Left lung (tissue), 10 donors: ENCODE results near the gene OSBPL1A. TPM values are rescaled to one million over a fixed set of nuclear protein-coding genes. Genes with fewer than 3 reads are reported as not detected.

Experiments used
- ATAC-seq: fragments of 200-7000 bp; cut with Tn5 transposase; one replicate; pipeline ENCODE4 v1.9.1; 2020; ENCODE audit warnings: moderate library complexity
- DNase-seq, 4 donors: peaks; one replicate each; pipeline ENCODE4 v3.0.0-alpha.2; 2013 to 2020
- H3K27ac ChIP-seq, 2 donors: fragments of 200-600 bp; sonication (generic) in 1 of 2; one replicate each; pipeline versions ENCODE4 v1.5.0 to v1.8.0; 2020 to 2021
- H3K27me3 ChIP-seq, 2 donors: fragments of 200-600 bp; sonication (generic) in 1 of 2; one replicate each; pipeline versions ENCODE4 v1.5.0 to v1.8.0; 2020 to 2021
- H3K36me3 ChIP-seq, 2 donors: fragments of 200-600 bp; sonication (generic) in 1 of 2; one replicate each; pipeline versions ENCODE4 v1.5.0 to v1.8.0; 2020 to 2021
- H3K4me1 ChIP-seq, 2 donors: fragments of 200-600 bp; one replicate each; pipeline ENCODE4 v1.8.0; 2021
- H3K4me3 ChIP-seq, 2 donors: fragments of 200-600 bp; sonication (generic) in 1 of 2; one replicate each; pipeline versions ENCODE4 v1.5.0 to v1.8.0; 2020 to 2021; ENCODE audit warnings: mild to moderate bottlenecking in 1 of 2
- H3K9me3 ChIP-seq, 2 donors: fragments of 200-600 bp; sonication (generic) in 1 of 2; one replicate each; pipeline versions ENCODE4 v1.5.0 to v1.8.0; 2020 to 2021
- intact Hi-C, 2 donors: fragments of 100-400 bp; cut with DNase I; formaldehyde crosslinking; loops; one replicate each; pipeline versions ENCODE4 v1.11.2 to v1.14.2; 2022
- polyA plus RNA-seq, 6 donors: library from polyadenylated mRNA; unstranded; fragments of 120-200 nt; gene quantifications; one replicate each; pipeline ENCODE4 v1.2.1, GENCODE V29; 2013; ENCODE audit not compliant: insufficient read length in 6 of 6
- total RNA-seq, 2 donors: library from RNA; stranded (reverse); fragmentation: NEBNext Ultra II Directional; extraction: Animal tissue kit (Norgen Biotek cat#: 25700); gene quantifications; one replicate each; pipeline ENCODE4 v1.2.1, GENCODE V29; 2021
- TF ChIP-seq, protein P1 (sequence below), 2 donors: fragments of 200-600 bp; sonication (generic) in 1 of 2; IDR thresholded peaks; one replicate each; pipeline versions ENCODE4 v1.5.0 to v1.8.0; 2021; ENCODE audit warnings: antibody characterized with exemption in 2 of 2
- donor health status: DM: no; HTN: yes; CAD: no.
- donor health status: DM: no; HTN: no; CAD: no.

OSBPL1A gene
- total and polyA plus RNA-seq, 8 donors, result 29.6 to 65.7 (median 55.1) TPM

DNA sequence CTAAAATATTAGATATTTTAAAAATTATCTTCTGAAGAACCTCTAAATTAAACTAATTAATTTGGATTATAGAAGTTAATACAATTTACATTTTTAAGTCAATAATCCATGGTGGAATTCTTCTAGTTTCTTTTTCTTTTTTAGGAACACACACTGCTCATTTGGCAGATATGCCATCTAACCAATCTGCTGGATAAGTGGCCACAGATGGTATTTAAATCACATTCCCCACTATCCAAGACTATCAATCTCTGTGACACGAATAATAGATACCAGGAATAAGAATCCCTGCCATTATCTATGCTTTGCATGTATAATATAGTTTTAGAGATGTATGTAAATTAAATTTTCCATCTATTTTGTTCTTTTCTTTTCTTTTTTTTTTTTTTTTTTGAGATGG, 200.2 kb downstream of the OSBPL1A start:
- no peak overlapping the region for H3K27ac ChIP-seq
- H3K4me1 ChIP-seq, result no peaks in the 10 kb centered on the region
- TF ChIP-seq, protein P1, sequence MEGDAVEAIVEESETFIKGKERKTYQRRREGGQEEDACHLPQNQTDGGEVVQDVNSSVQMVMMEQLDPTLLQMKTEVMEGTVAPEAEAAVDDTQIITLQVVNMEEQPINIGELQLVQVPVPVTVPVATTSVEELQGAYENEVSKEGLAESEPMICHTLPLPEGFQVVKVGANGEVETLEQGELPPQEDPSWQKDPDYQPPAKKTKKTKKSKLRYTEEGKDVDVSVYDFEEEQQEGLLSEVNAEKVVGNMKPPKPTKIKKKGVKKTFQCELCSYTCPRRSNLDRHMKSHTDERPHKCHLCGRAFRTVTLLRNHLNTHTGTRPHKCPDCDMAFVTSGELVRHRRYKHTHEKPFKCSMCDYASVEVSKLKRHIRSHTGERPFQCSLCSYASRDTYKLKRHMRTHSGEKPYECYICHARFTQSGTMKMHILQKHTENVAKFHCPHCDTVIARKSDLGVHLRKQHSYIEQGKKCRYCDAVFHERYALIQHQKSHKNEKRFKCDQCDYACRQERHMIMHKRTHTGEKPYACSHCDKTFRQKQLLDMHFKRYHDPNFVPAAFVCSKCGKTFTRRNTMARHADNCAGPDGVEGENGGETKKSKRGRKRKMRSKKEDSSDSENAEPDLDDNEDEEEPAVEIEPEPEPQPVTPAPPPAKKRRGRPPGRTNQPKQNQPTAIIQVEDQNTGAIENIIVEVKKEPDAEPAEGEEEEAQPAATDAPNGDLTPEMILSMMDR (IDR thresholded peaks at IDR 0.05), result no peak
- H3K36me3 ChIP-seq, result no peaks in the 10 kb centered on the region
- intact Hi-C loops, result no loop called here
- H3K4me3 ChIP-seq, result no peak overlapping the region
- ATAC-seq (no peak), DNase-seq (no peak)
- no peaks in the 10 kb centered on the region for H3K9me3 ChIP-seq
- H3K27me3 ChIP-seq, result no peaks in the 10 kb centered on the region

DNA sequence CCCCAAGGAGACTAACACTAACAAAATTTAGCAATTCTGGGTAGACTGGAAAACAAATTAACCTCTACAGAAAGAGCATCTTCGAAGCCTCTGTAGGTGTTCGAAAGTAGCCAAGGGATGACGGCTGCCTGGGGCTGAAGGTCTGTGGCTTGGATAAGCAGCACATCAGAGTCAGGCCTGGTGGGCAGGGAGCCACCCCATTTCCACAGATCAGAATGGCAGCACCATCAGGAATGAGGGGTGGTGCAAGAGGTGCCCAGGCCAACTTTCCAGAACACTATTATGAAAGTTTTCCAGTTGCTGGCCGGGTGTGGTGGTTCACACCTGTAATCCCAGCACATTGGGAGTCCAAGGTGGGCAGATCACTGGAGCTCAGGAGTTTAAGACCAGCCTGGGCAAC, 200.9 kb downstream of the OSBPL1A start:
- H3K36me3 ChIP-seq, result no peaks in the 10 kb centered on the region
- intact Hi-C loops, result no loop called here
- DNase-seq, result no peak
- TF ChIP-seq, protein P1 (IDR thresholded peaks at IDR 0.05), result no peak
- no peak overlapping the region for H3K27ac ChIP-seq
- no peak overlapping the region for H3K4me3 ChIP-seq
- no peaks in the 10 kb centered on the region for H3K27me3 ChIP-seq
- no peaks in the 10 kb centered on the region for H3K4me1 ChIP-seq
- ATAC-seq, result no peak
- H3K9me3 ChIP-seq, result no peaks in the 10 kb centered on the region

DNA sequence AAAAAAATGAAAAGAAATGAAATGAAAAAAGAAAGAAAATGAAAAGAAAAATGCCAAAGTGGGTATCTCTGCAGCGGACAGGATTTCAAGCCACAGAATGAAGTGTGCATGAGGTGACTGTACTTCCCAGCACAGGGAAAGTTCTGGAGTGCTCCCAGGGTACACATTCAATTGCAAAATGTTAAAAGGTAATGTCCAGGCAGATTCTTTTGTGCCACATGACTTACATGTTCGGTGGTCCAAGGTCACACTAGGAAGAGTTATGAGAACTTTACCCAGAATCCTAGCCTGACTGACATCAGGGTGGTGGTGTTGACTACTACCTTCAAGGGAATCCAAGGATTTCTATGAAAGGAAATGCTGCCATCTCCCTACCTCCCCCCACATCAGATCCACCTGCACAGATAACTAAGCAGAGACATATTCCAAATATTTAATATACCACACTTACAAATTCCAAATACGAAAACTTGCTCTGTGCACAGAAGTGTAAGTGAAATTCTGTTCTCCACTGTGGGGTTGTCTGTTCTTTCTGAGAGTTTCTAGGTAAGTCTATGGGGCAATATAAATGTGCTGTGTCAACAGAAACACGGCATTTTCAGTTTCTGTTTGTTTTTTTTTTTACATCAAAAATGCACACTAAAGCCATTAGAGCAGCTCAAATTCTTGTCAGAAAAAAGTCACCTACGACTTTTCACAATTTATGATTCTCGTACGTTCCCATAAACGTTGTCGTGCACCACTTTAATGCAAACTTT, 202.1 kb downstream of the OSBPL1A start:
- no peak for DNase-seq
- Histone ChIP-seq H3K27ac (no peak overlapping the region), H3K4me1 (no peaks in the 10 kb centered on the region), H3K9me3 (no peaks in the 10 kb centered on the region), H3K36me3 (no peaks in the 10 kb centered on the region), H3K27me3 (no peaks in the 10 kb centered on the region), H3K4me3 (no peak overlapping the region)
- intact Hi-C loops, result no loop called here
- no peak for ATAC-seq
- TF ChIP-seq, protein P1 (IDR thresholded peaks at IDR 0.05), result no peak

DNA sequence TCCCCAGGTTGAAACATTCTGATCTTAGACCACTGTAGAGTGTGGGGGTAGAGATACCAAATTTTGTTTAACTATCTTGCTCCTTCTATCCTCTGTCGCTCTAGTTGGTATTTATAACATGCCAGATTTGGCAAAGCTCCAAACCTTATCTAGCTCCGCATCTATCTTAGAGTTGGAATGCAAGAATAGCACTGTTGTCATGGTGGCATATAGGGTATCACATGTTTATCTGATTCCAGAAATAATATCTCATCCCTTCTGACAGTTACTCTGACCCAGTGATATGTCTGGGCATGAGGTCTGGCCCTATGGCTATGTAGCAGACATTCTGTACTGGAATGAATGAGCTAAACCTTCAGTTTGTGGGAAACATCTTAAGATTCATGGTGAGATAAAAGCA, 207.0 kb downstream of the OSBPL1A start:
- DNase-seq, result no peak
- TF ChIP-seq, protein P1 (IDR thresholded peaks at IDR 0.05), result no peak
- Histone ChIP-seq H3K36me3 (no peaks in the 10 kb centered on the region), H3K27ac (no peak overlapping the region), H3K4me1 (peaks cover 0 to 9% of the 10 kb centered on the region in 2 donors), H3K27me3 (no peaks in the 10 kb centered on the region), H3K4me3 (no peak overlapping the region), H3K9me3 (no peaks in the 10 kb centered on the region)
- intact Hi-C loops, result no loop called here
- ATAC-seq, result no peak

DNA sequence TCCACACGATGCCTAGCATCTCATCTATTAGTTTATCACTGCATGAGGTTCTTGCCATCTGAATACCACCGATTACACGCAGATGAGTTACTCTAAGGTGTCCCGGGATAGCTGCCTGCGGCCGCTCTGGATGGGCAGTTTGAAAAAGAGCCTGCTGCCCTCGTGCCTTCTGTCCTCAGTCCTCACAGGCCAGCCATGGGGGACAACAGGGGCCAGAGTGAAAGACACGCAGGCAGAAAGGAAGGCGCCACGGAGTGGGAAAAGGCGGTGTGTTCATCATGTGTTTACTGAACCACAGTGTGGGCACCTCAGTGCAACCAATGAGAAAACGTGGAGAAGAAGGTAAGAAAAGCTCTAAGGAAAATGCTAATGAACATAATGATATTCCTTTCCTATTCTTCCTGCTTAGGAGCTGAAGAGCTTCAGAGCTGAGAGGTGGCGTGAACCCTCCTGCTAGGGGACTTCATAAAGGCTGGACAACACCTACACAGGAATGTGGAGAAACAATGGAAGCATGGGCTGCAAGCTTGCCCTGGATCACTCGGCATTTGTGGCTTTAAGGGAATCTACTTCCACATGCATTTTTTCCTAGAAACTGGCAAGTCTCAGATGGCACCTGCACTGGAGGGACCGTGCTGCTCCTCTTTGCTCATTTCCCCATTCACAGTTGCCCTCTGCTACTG, 207.8 kb downstream of the OSBPL1A start:
- Histone ChIP-seq H3K27me3 (no peaks in the 10 kb centered on the region), H3K36me3 (no peaks in the 10 kb centered on the region), H3K9me3 (no peaks in the 10 kb centered on the region), H3K4me1 (peaks cover 0 to 9% of the 10 kb centered on the region in 2 donors), H3K4me3 (no peak overlapping the region), H3K27ac (no peak overlapping the region)
- intact Hi-C loops, result no loop called here
- no peak for ATAC-seq
- TF ChIP-seq, protein P1 (IDR thresholded peaks at IDR 0.05), result no peak
- no peak for DNase-seq
